Right atrium auricular region (tissue), 2 donors: ENCODE measurements around the gene THTPA. TPM values are rescaled to one million over a fixed set of nuclear protein-coding genes. Genes with fewer than 3 reads are reported as not detected.

ENCODE experiments used
- DNase-seq: peaks from one replicate; pipeline ENCODE4 v3.0.0-alpha.2; 2019; ENCODE audit warnings: low spot score
- H3K27ac ChIP-seq, 2 donors: fragments of 200-600 bp; sonication (generic); 1 replicate in 1 of 2; 2 replicates in 1 of 2; pipeline ENCODE4 v1.5.1; 2016 to 2019
- H3K27me3 ChIP-seq, 2 donors: fragments of 200-600 bp; sonication (generic); one replicate each; pipeline versions ENCODE4 v1.5.1 to v1.6.0; 2017 to 2019
- H3K36me3 ChIP-seq: fragments of 200-600 bp; sonication (generic); one replicate; pipeline ENCODE4 v1.5.1; 2016
- H3K4me1 ChIP-seq, 2 donors: fragments of 200-600 bp; sonication (generic); one replicate each; pipeline versions ENCODE4 v1.5.1 to v1.6.0; 2017 to 2019
- H3K4me3 ChIP-seq, 2 donors: fragments of 200-600 bp; sonication (generic); 1 replicate in 1 of 2; 2 replicates in 1 of 2; pipeline ENCODE4 v1.5.1; 2017 to 2019; ENCODE audit warnings: mild to moderate bottlenecking in 1 of 2, moderate library complexity in 1 of 2
- H3K9me3 ChIP-seq, 2 donors: fragments of 200-600 bp; sonication (generic); one replicate each; pipeline ENCODE4 v1.5.1; 2019
- total RNA-seq, 2 donors: library from RNA; depleted of rRNA; stranded (reverse); fragments of >200 nt; gene quantifications; one replicate each; pipeline ENCODE4 v1.1.0, GENCODE V29; 2016
- TF ChIP-seq, protein P1 (sequence below), 2 donors: fragments of 200-600 bp; sonication (generic); IDR thresholded peaks; one replicate each; pipeline ENCODE4 v1.5.1; 2019; ENCODE audit warnings: antibody characterized with exemption in 2 of 2

Gene THTPA
- total RNA-seq, 2 donors from 2014 or later, result 22.6 to 27.3 TPM

DNA sequence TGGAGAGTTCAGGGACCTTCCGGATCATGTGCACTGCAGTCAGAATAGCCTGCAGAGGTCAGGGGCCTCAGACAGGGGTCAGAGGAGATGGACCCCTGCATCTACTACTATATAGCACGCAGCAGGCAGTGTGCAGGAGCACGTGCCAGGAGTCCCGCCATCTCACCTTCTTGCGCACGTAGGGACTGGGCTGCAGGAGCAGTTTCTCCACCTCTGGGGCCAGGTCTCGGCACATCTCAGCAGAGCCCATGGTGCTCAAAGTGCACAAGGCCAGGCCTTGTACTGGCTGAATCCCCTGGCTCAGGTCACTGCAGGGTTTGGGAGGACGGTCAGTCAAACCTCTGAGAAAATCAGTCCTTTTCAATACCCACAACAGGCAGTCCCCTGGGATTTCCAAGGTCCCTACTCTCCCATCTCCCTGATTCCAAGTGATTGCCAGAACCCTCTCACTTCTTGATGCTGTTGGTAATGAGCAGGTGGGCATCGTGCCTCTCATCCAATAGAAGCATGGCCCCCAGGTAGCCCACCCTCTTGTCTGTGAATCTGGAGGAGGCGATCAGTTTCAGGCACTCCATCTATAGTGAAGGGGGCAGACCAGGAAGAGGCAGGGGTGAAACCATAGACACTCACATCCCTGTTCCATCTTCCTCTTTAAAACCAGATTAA, 10.2 kb downstream of the THTPA start:
- Histone ChIP-seq H3K4me3 (no peak overlapping the region), H3K27me3 (no peaks in the 10 kb centered on the region), H3K4me1 (peaks cover 0 to 14% of the 10 kb centered on the region in 2 donors), H3K9me3 (no peaks in the 10 kb centered on the region), H3K27ac (no peak overlapping the region), H3K36me3 (no peaks in the 10 kb centered on the region)
- TF ChIP-seq, protein P1, sequence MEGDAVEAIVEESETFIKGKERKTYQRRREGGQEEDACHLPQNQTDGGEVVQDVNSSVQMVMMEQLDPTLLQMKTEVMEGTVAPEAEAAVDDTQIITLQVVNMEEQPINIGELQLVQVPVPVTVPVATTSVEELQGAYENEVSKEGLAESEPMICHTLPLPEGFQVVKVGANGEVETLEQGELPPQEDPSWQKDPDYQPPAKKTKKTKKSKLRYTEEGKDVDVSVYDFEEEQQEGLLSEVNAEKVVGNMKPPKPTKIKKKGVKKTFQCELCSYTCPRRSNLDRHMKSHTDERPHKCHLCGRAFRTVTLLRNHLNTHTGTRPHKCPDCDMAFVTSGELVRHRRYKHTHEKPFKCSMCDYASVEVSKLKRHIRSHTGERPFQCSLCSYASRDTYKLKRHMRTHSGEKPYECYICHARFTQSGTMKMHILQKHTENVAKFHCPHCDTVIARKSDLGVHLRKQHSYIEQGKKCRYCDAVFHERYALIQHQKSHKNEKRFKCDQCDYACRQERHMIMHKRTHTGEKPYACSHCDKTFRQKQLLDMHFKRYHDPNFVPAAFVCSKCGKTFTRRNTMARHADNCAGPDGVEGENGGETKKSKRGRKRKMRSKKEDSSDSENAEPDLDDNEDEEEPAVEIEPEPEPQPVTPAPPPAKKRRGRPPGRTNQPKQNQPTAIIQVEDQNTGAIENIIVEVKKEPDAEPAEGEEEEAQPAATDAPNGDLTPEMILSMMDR (IDR thresholded peaks at IDR 0.05), result no peak
- no peak for DNase-seq

DNA sequence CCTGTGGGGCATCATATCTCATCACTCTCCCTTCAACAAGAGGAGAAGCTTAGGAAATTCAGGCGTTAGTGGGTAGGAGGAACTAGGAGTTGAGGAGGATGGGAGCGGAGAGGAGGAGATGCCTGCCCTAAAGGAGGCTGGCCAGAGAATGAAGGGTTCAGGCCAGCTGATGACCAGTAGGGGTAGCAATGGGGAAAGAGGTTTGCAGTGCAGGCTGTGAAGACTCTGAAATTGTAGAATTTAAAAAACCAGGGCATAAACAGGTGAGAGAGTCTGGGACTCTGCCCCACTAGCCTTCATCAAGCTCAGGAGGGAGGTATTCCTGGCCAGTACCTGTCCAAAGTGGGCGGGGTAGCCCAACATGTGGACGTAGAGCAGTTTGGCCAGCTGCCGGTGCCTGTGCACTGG, 10.7 kb downstream of the THTPA start:
- H3K36me3 ChIP-seq, result no peaks in the 10 kb centered on the region
- peak overlapping the region; percentile 56 to 72 for H3K27ac ChIP-seq
- H3K27me3 ChIP-seq, result no peaks in the 10 kb centered on the region
- peaks cover 0 to 14% of the 10 kb centered on the region in 2 donors for H3K4me1 ChIP-seq
- TF ChIP-seq, protein P1 (IDR thresholded peaks at IDR 0.05), result no peak
- no peak for DNase-seq
- peak overlapping the region; percentile 60 to 62 for H3K4me3 ChIP-seq
- no peaks in the 10 kb centered on the region for H3K9me3 ChIP-seq

DNA sequence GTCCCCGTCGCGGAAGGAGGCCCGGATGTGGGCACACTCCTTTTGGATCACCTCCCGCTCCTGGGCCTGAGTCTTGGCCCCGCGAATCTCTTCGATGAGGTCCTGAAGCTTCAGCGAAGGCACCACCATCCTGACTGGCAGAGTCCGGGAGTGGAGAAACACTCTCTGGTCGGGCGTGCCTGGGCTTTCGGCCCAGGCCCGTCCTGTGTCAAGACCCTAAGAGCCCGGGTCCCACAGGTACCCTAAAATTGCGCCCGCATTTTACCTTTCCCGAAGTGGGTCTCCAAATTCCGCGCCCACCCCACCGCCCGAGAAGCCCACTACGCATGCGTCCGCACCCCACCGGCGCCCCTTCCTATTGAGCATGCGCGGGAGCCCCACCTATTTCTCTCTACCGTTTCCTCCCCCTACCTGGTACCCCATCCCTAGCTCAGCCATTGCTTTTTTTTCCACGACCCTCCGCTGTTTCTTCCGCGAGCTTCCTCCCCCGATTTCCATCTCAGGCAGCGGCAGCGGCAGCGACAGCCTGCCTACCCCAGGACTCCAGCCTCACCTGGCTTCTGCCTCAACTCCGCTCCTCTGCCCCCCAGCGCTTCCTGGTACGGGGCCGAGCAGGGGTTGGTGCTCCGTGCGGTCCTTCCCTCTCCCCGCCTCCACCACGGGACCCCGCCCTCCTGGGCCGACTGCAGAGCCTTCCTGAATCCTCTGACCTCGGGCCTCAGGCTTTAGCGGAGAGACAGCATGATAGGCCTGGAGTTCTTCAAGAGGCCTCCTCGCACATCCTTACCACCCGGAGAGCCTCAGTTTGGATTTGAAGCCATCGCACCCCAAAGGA, 11.3 kb downstream of the THTPA start, which contains the start of gene AP1G2:
TSS of gene AP1G2 (minus strand) at position 606 of the 835 bp plus-strand sequence. CDS start at position 129, 477 bp downstream.
- Histone ChIP-seq H3K4me3 (peak within 1 kb of the TSS; percentile 60 to 62), H3K9me3 (no peaks in the 10 kb centered on the region), H3K4me1 (peaks cover 0 to 14% of the 10 kb centered on the region in 2 donors), H3K27me3 (no peaks in the 10 kb centered on the region), H3K36me3 (no peaks in the 10 kb centered on the region), H3K27ac (peak within 1 kb of the TSS; percentile 56 to 72)
- peak; percentile 75 for DNase-seq
- TF ChIP-seq, protein P1 (IDR thresholded peaks at IDR 0.05), result no peak

DNA sequence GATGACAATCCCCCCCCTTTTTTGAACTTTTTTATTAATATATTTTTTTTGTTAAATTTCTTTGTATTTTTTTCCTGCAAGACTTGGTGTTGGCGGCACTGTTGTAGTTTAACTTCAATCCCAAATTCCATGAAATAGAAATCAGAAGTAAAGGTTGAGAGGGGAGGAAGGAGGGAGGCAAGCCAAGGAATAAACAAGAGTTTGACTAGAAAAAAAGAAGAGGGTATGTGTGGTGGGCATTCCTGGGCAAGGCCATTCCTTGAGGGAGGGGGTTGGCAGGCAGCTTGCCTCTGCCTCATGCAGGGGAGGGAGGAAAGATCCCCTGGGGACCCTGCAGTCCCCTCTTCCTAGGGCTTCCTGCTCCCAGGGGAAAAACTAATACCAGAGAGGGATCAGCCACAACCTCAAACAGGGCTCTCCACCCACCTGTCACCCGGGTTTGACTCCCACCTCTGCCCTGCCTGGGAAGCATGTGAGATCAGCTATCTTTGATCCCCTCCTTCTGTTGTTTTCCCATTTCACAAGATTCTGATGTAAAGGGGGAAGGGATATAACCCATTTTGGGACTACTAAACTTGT, 12.0 kb downstream of the THTPA start:
- H3K27ac ChIP-seq, result peak overlapping the region; percentile 56 to 72

DNA sequence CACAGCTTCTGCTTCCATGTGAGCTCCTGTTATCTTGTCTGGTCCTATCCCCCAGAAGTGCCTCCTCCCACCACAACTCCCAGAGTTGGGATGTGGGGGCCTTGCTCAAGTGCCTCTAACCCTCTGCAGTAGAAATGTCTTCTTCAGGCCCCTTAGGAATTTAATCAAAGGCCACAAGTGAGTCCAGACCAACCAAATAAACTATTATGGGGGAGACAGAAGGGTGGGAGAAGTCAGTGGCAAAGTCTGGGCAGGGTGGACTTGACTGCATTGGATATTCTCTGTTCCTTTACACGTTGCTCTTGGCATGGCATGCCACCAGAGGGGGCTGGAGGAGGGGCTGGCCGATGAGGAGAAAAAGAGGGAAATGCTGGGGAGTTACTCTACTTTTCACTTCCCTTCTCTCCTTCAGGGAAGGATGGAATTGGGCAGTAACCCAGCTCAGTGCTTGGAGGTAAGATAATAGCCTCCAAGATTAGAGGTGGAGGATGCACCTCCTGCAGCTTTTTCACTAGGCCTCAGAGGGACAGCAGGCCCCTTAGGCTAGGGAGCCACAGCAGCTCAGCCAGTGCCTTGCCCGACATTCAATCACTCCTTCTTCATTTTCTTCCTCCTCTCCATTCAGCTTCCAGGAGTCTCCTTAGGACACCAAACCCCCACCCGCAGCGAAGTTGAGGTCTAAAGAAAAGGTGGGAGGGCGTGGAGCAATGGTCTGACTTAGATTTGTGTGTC, 12.7 kb downstream of the THTPA start:
- TF ChIP-seq, protein P1 (IDR thresholded peaks at IDR 0.05), result peak in 1 of 2 donors; percentile 23
- Histone ChIP-seq H3K27ac (no peak overlapping the region), H3K27me3 (no peaks in the 10 kb centered on the region), H3K4me1 (peaks cover 0 to 14% of the 10 kb centered on the region in 2 donors), H3K4me3 (no peak overlapping the region), H3K9me3 (no peaks in the 10 kb centered on the region), H3K36me3 (no peaks in the 10 kb centered on the region)
- DNase-seq, result no peak

More for the DNA sequence above, 12.0 kb downstream of the THTPA start:
- TF ChIP-seq, protein P1 (IDR thresholded peaks at IDR 0.05), result no peak
- Histone ChIP-seq H3K36me3 (no peaks in the 10 kb centered on the region), H3K4me3 (peak overlapping the region in 1 of 2 donors; percentile 62), H3K4me1 (peaks cover 0 to 14% of the 10 kb centered on the region in 2 donors), H3K9me3 (no peaks in the 10 kb centered on the region), H3K27me3 (no peaks in the 10 kb centered on the region)
- no peak for DNase-seq
